H7 (cell line): ENCODE results near the gene THBD. TPM values are rescaled to one million over a fixed set of nuclear protein-coding genes. Genes with fewer than 3 reads are reported as not detected.

Source experiments
- DNase-seq: peaks from one replicate; pipeline ENCODE4 v3.0.0; 2012
- H3K27me3 ChIP-seq: 2 replicates; pipeline ENCODE4 v1.6.0; 2011; ENCODE audit warnings: mild to moderate bottlenecking, low read length; ENCODE audit not compliant: control insufficient read depth, insufficient read depth
- H3K36me3 ChIP-seq: replicated peaks from 2 replicates; pipeline ENCODE4 v1.5.1; 2011; ENCODE audit warnings: low read length; ENCODE audit not compliant: control insufficient read depth, insufficient read depth
- H3K4me3 ChIP-seq: 2 replicates; pipeline ENCODE4 v1.5.1; 2011; ENCODE audit warnings: low read depth, mild to moderate bottlenecking, control low read depth, low read length, moderate library complexity; ENCODE audit not compliant: insufficient read depth
- total RNA-seq: library from RNA; depleted of rRNA; stranded (reverse); fragments of >200 nt; shearing (Covaris generic); gene quantifications from 2 replicates; pipeline ENCODE4 v1.2.3, GENCODE V29; 2014; rRNA removed

Gene THBD
- total RNA-seq, 1 experiment from 2014 or later, result 1.2 TPM

DNA sequence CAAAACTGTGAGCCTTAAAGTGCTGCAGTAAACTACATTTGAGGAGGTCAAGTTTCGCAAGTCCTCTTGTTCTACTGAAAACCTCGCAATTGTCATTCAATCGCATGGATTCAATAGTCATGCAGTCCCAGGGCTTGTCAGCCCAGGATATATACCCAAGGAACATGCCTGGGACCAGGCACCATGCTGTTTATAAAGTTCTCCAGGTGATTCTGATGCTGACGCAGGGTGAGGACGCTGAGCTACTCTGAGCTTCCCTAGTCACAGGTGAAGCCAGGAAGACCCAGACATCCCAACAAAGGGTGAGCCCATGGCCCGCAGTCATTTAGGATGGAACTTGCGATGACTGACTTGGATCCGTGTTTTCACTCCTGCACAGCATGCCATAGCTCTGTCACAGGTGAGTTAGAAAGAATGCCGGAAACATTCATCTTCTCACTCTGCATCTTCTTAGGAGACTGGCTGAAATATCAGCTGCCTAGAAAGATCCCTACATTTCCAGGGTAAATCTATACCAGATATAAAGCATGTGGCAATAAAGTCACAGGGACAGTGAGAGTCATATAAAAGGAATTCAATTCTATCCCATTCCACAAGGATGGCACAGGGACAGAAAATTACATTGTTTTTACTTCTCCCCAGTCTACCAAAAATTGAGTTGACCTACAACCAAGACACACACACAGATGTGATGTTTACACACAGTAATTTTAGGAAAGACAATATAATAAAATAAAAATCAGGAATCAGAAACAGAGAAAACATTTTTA is 41.4 kb downstream of the THBD start:
- Histone ChIP-seq H3K36me3 (no peaks in the 10 kb centered on the region), H3K4me3 (no peak overlapping the region), H3K27me3 (no peaks in the 10 kb centered on the region)
- DNase-seq, result peak; percentile 30

DNA sequence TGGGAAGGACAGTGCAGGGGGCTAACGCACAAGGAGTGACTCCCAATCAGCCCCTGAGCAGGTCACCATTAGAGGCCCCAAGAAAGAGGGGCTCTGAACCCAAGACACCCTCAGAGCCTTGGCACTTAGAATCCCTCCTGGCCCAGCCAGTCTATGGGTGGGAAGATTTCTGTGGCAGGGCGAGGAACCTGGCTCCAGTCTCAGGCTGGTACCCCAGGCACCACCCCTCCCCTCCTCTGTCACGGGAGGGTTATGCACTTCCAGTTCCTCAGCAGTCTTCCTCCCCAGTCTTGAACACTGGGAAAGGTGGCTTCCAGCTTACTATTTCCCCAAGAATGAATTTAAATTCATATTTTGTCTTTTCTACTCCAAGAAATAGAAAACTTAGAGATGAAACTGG is 42.0 kb downstream of the THBD start:
- peak; percentile 19 for DNase-seq
- no peaks in the 10 kb centered on the region for H3K27me3 ChIP-seq
- H3K4me3 ChIP-seq, result no peak overlapping the region
- H3K36me3 ChIP-seq, result no peaks in the 10 kb centered on the region

DNA sequence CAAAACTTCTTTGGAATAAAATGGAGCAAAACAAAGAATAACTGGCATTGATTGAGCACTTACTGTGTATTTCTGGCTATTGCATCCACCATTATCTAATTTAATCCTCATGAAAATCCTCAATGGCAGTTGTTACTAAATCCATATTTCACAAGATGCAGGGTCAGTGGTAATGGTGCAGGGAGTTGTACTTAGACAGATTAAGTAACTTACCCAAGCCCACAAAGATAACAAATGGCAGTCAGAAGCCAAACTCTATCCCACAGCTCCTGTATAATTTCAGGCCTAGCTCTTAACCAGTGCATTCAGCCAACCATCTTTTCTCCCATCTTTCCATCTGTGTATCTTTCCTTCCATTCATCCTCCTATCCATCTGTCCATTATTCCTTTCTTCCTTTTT is 43.7 kb downstream of the THBD start:
- no peak for DNase-seq
- Histone ChIP-seq H3K4me3 (no peak overlapping the region), H3K27me3 (no peaks in the 10 kb centered on the region; the same call in 1 of the 2 replicates), H3K36me3 (no peaks in the 10 kb centered on the region)

DNA sequence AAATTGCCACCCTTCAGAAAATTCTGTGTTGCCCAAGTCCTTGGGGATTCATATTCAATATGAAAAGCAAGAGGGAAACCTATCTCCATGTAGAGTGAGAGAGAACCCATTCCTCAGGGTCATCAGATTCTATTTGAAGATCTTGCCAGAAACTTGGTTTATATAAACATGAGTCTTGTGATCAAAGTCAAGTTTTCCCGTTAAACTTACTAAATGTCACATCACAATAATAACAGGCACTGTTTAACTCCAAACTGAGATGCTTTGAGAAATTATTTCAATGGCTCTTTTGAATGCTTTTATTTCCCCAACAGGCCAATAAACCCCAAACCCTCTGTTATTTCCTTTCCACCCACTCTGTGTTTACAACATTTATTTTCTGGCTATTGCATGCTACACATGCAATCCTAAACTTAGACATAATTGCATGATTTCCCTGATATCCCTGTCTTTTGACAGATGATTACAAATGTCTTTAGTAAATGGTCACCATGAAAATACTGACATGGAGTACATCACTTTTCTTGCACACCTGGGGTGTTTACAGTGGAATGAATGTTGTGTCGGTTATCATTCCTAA is 45.5 kb downstream of the THBD start:
- no peaks in the 10 kb centered on the region for H3K36me3 ChIP-seq
- no peak for DNase-seq
- no peak overlapping the region for H3K4me3 ChIP-seq
- no peaks in the 10 kb centered on the region; the same call in 1 of the 2 replicates for H3K27me3 ChIP-seq

DNA sequence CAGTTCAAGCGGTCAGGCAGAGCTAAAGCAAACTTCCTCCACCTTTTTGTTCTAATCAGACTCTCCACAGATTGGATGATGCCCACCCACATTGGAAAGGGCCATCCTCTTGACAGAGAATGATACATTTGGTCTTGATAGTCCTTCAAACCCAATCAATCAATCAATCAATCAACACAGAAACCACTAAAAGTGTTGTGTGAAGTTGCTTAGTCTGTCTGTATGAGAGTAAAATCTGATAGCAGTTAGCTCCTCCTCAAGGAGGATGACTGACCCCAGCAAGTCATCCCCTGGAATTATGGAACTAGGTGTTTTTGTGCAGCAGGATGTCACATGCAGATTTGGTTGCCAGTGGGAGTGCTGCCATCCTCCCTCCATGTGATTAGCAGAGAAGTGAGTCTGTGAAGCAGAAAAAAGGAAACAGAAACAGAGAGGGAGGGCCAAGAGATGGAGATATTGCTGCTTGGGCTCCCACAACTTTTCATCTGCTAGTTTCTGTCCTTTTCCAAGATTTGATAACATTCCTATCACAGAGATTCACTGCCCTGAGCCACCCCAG is 46.3 kb downstream of the THBD start:
- H3K27me3 ChIP-seq, result no peaks in the 10 kb centered on the region; the same call in 1 of the 2 replicates
- H3K4me3 ChIP-seq, result no peak overlapping the region
- DNase-seq, result no peak
- H3K36me3 ChIP-seq, result no peaks in the 10 kb centered on the region

DNA sequence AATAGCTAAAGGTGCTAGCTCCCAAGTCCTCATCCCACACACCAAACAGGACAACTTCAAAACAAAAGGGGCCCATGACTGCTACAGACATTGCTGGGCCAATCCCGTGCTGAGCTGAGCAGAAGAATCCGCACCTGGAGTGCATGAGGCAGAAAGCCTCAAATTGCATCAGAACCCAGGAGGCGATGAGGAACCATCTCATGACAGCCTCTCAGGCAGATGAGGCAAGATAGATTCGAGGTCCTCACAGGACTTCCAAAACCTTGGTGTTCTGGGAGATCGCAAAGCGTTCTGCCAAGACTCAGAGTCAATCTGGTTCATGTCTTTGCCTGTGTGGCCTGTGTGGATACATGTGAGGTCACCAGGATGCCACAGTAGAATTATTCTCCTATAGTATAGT is 47.2 kb downstream of the THBD start:
- no peaks in the 10 kb centered on the region; the same call in 1 of the 2 replicates for H3K27me3 ChIP-seq
- no peak overlapping the region for H3K4me3 ChIP-seq
- no peaks in the 10 kb centered on the region for H3K36me3 ChIP-seq
- DNase-seq, result no peak

DNA sequence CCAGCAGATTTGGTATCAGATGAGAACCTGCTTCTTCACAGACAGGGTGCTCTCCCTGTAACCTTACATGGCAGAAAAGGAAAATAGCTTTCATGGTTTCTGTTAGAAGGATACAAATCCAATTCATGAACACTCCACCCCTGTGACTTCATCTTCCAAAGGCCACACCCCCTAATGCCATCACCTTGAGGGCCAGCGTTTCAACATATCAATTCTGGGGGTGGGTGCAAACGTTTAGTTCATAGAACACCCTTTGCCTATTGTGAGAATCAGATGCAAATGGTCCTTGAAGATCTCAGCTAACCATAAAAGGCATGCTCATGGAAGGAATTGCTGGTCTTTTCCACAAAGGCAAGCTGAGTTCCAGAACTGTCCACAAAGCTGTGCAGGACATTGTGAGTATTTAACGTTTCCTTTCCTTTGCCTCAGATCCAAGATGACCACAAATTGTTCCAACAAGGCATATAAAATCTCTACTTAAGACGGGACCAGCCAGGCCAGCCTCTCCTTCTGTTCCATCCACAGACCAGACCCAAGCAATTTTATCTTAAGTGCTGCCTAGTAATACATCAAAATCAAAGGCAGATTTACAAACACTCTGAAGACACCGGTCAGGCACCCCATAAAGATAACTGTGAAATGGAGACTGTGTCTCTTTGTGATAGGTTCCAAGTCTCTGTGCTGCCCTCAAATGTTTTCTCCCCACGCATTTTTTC is 49.1 kb downstream of the THBD start:
- Histone ChIP-seq H3K4me3 (no peak overlapping the region), H3K27me3 (no peaks in the 10 kb centered on the region; the same call in 1 of the 2 replicates), H3K36me3 (no peaks in the 10 kb centered on the region)
- DNase-seq, result no peak

DNA sequence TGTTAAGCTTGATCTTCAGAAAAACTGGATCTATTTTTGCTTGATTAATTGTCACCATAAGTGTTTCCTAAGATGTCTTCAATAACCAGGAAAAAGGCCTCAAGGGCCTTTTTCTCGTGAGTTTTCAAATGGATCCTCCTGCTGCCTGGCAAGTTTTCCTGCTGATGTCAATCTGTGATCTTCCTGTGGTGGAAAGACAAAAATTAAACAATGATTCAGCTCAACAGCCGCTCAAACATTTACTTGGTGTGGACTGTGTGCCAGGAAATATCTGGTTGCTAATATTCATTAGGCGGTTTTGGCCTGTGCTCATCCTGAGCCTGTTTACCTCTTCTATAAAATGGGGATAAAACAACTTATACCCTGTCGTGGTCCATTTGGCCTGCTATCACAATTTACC is 49.7 kb downstream of the THBD start:
- H3K27me3 ChIP-seq, result no peaks in the 10 kb centered on the region; the same call in 1 of the 2 replicates
- H3K4me3 ChIP-seq, result no peak overlapping the region
- DNase-seq, result no peak
- no peaks in the 10 kb centered on the region for H3K36me3 ChIP-seq

DNA sequence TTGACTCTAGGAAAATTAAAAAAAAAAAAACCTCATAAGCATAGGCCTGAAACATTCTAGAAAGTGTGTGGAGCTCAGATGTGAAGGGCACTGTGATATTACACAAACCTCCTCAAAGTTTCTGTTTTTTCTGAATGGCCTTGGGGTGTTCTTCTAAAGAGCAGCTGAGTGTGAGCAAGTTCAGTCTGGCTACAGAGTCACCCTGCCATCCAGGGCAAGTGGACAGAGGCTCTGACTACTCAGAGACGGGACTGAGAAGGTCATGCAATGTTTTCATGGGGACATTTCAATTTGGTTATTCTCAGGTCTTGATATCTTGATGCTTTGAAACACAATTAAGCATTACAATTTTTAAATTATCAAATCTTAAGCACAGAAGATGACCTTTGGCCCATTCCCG is 51.0 kb downstream of the THBD start:
- Histone ChIP-seq H3K27me3 (no peaks in the 10 kb centered on the region; the same call in 1 of the 2 replicates), H3K4me3 (no peak overlapping the region), H3K36me3 (no peaks in the 10 kb centered on the region)
- DNase-seq, result no peak

DNA sequence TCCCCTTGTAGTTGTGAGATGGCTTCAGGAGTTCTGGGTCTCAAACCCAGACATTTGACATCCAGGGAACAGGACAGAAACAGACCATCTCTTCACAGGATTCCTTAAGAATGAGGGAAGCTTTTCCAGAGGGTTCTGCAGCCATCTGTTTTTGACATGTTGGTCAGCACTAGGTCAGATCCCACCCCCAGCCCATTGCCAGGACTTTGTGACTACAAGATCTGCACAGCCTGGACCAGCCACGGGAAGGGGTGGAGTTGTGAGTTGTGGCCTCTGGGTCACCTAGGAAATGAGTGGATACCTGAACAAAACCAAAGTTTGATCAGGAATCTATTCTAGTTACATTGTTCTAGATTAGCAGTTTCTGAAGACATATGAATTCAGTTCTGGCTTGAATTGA is 53.5 kb downstream of the THBD start:
- Histone ChIP-seq H3K4me3 (no peak overlapping the region), H3K36me3 (no peaks in the 10 kb centered on the region), H3K27me3 (no peaks in the 10 kb centered on the region)
- no peak for DNase-seq

Other genes starting within 250 kb of the THBD start
- not detected in 2 replicates for gene SSTR4, start 14.4 kb downstream of the THBD start, total RNA-seq
- gene CD93, start 36.7 kb upstream of the THBD start, total RNA-seq, result under 0.01 TPM in 1 of 2 replicates, not detected in the other